HG02970 (cell line): ENCODE measurements around the gene PSTPIP1.

Experiments
- ATAC-seq: cut with Tn5 transposase; IDR thresholded peaks from one replicate; pipeline ENCODE4 v1.9.1; 2021; ENCODE audit warnings: mild to moderate bottlenecking, moderate library complexity, moderate number of reproducible peaks; ENCODE audit not compliant: unreplicated experiment, low FRiP score

PSTPIP1 gene

GRCh38 chr15:76978522-76979330 lies 16.2 kb upstream of the PSTPIP1 start:
- ATAC-seq: no peak

- no peak for ATAC-seq
Observed at GRCh38 chr15:76979331-76979925, 15.5 kb upstream of the PSTPIP1 start.

DNA sequence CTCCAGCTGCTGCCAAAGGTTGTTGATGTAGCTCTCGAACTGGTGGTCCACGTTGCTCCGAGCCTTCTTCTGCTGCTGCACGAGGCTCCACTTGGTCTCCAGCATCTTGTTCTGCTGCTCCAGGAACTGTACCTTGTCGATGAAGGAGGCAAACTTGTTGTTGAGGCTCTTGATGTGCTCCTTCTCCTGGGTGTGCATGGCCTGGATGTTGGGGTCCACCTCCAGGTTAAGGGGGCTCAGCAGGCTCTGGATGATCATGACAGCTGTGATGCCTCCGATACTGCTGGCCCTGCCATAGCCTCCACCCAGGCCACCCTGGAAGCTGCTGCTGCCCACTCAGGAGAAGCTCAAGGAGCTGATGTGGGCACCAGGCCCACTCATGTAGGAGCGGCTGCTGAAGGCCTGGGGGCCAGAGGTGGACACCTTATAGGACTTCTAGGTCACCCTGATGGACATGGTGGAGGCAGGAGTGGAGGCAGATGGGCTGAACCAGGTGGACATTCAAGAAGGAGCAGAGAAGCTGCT lies 14.9 kb upstream of the PSTPIP1 start:
- ATAC-seq: no peak

DNA sequence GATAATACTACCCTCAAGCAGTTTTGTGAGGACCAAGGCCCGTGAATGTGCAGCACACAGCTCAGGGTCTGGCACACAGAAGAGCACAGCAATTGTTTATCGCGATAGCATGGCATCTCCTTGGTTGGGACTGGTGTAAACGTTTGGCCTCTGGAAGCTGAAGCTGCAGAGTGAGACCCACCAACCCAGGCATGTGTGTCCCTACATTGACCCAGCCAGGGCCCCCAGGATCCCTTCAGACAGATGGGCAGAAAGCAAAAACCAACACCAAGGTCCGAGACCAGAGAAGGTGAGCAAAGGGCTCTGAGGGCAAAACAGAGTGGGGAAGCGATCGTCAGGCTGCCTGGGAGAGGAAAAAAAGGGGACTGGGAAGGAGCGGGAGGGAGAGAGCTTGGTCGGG lies 12.6 kb upstream of the PSTPIP1 start:
- ATAC-seq: no peak

DNA sequence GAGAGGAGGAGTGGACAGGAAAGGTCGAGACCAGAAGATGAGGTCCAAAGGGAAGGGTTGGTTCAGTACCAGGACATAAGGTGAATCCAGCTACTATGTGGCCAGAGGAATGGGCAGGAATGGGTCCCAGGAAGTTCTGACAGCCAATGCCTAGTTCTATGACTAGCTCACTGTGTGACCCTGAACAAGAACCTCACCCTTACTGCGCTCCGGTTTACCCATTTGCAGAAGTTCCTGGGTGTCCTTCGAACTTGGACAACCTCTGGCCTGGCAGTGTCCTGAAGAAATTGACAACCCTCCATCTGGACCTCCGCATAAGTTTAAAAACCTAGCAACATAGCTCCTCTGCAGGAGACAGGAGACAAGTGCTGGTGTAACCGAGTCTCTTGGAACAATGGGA lies 12.2 kb upstream of the PSTPIP1 start:
- ATAC-seq: no peak

DNA sequence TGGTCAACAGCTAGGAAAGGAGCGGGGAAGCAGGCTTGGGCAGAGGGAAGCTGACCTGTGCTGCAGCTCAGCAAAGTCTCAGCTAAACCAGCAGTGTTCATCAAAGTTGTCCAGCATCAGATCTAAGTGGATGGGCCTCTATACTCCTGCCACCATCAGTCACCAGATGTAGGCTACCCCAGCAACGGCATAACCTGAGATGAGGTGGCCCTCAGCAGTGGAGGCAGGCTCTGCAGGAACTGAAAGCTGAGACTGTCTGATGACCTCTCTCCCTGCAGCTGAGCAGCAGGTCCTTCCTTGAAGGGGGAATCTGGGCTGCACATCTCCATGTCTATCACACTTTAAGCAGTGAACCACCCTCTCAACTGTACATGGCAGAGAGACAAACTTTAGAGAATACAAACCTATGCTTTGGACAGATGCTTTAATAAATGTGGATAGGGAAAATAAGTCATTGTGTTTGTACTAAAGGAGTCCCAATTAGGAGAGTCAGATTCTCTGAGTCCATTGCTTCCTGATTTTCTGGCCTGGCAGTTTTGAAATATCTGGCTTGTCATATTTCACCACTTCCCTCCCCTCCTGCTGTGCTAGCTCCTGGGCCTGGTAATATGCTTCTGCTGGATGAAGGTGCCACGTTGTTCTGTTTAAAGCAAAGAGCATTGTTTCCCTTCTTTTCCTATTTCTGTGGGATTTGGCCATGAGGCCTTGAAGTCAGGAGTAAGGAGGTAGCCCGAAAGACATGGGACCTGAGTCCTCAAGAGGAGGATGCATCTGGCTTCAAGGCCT lies 11.1 kb upstream of the PSTPIP1 start:
- no peak for ATAC-seq

- no peak for ATAC-seq
Observed at GRCh38 chr15:76986743-76987142, 8.2 kb upstream of the PSTPIP1 start.

DNA sequence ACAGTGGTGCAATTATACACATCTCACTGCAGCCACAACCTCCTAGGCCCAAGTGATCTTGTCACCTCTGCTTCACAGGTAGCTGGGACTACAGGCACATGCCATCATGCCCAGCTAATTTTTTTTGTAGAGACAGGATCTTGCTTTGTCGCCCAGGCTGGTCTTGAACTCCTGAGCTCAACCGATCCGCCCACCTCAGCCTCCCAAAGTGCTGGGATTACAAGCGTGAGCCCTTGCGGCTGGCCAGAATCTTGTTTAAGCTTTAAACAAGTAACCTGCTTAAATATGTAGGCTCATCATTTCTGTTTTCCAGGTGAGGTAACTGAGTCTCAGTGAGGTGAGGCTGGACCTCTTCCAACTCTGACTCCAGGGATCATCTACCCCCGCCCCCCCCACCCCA lies 7.7 kb upstream of the PSTPIP1 start:
- ATAC-seq: no peak

GRCh38 chr15:76987896-76988860 lies 6.7 kb upstream of the PSTPIP1 start:
- peak; percentile 59 for ATAC-seq

DNA sequence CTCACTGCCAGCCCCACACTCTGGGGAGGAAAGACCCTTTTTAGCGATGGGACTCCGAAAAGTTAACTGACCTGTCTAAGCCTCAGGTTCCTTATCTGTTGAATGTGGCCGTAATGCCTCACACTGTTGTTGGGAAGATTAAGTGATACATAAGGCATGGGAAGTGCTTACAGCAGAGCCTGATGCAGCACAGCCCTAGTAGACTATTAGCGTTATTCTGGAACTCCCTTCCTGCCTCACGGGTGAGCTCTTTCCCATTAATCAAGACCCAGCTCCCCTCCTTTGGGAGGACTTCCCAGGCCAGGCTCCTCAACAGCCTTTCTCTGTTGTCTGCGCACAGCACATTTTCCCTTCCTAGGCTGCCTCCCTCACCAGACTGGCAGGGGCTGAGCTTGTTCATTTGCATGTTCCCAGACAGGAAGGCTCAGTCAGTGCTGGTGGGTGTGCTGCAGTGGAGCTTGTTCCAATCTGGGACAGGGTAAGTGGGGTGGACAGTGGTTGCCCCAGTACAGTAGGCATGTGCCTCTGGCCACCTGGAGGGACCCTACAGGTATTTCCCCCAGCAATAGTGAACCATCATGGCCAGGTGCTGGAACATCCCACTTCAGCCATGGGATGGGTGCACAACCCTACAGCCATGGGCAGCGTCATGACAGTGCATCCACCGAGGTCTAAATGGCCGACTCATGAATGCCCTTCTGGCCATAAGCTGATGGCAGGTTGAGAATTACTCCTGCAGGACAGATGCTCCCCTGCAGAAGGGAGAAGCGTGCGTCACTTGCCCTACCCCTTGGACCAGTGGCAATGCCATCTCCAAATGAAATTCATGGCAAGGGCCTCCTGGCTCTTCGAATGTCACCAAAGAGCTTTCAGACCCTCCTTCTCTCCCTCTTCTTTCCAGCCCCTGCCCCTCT lies 5.8 kb upstream of the PSTPIP1 start:
- ATAC-seq: no peak

GRCh38 chr15:76991048-76991447 lies 3.9 kb upstream of the PSTPIP1 start:
- no peak for ATAC-seq

- no peak for ATAC-seq
Observed at GRCh38 chr15:76991741-76992645, 2.9 kb upstream of the PSTPIP1 start.

DNA sequence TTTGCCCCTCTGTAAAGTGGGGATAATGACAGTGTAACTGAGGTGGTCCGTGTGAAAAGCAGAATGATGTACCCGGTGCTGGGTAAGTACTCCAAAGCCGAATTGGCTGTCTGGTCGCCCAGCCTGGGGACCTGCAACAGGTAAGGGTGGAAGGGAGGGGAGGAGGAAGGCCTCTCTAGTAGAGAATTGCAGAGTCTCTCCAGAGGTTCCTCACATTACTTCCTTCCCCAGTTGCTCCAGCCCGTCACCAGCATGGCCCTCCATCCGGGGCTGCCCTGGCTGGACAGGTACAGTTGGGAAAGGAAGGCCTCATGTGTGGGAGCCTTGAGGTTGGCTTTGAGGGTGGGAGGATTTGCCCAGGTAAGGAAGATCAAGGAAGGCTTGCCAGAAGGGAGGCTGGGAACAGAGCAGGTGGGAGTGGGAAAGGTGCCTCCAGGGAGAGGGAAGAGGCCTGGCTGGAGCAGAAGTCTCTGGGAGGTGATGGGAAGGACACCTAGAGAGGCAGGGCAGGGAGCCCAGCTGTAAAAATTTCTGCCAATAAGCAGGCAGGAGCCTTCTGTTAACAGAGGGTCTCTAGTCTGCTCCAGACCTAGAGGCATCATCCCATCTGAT lies 1.7 kb upstream of the PSTPIP1 start:
- ATAC-seq: no peak

DNA sequence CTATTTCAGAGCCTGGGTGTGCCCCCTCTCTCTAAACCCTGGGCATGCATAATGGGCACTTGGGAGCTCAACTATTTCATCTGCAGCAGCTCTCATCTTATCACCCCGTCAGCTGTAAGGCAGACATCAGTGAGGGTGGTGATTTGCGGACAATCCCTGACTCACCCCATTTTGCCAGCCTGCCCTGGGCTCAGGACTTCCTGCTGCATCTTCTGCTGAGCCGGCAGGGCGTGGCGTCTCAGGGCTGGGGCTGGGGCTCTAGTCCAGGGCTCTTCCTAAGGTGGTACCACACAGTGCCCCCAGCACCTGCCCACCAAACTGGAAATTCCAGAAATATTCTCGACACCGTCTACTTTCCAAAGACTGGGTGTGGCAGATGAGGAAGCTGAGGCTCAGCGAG lies 925 bp upstream of the PSTPIP1 start:
- ATAC-seq: no peak

GRCh38 chr15:76994496-76994895 lies 430 bp upstream of the PSTPIP1 start:
- ATAC-seq: no peak

GRCh38 chr15:76996076-76996525 lies 1.2 kb downstream of the PSTPIP1 start:
- ATAC-seq: no peak
